ENCODE results near the gene ADORA2B.
"Not testable (repeated sequence)": the region's sequence is repeated elsewhere in the genome, so short reads cannot be mapped to it uniquely, and the experiment has no call there.

Gene ADORA2B

GRCh38 chr17:15944759-15945526 lies at the start of gene ADORA2B:
Gene ADORA2B, plus strand, starts transcription at chr17:15945130. Its CDS starts 119 bp downstream, at chr17:15945249.
- DNase-seq (ENCODE audit: low read depth), result peak; percentile 39

GRCh38 chr17:15896277-15896676 lies 48.7 kb upstream of the ADORA2B start:
- no peak for DNase-seq (ENCODE audit: low read depth)

- no peak for DNase-seq (ENCODE audit: low read depth)
These were observed 48.1 kb upstream of the ADORA2B start for GRCh38 chr17:15896834-15897233.

- DNase-seq (ENCODE audit: low read depth), result not testable (repeated sequence)
These were observed 45.3 kb upstream of the ADORA2B start for GRCh38 chr17:15899596-15899995.

GRCh38 chr17:15900871-15901270 lies 44.1 kb upstream of the ADORA2B start:
- DNase-seq (ENCODE audit: low read depth), result no peak

GRCh38 chr17:15905236-15905635 lies 39.7 kb upstream of the ADORA2B start:
- not testable (repeated sequence) for DNase-seq (ENCODE audit: low read depth)

- DNase-seq (ENCODE audit: low read depth), result no peak
These were observed 37.6 kb upstream of the ADORA2B start for GRCh38 chr17:15907290-15907689.

GRCh38 chr17:15908378-15908777 lies 36.6 kb upstream of the ADORA2B start:
- no peak for DNase-seq (ENCODE audit: low read depth)

- no peak for DNase-seq (ENCODE audit: low read depth)
These were observed 35.4 kb upstream of the ADORA2B start for GRCh38 chr17:15909481-15909991.

- no peak for DNase-seq (ENCODE audit: low read depth)
These were observed 34.1 kb upstream of the ADORA2B start for GRCh38 chr17:15910791-15911190.

GRCh38 chr17:15911701-15912100 lies 33.2 kb upstream of the ADORA2B start:
- DNase-seq (ENCODE audit: low read depth), result not testable (repeated sequence)

- DNase-seq (ENCODE audit: low read depth), result no peak
These were observed 32.4 kb upstream of the ADORA2B start for GRCh38 chr17:15912416-15912955.

- no peak for DNase-seq (ENCODE audit: low read depth)
These were observed 31.1 kb upstream of the ADORA2B start for GRCh38 chr17:15913826-15914225.

- DNase-seq (ENCODE audit: low read depth), result no peak
These were observed 30.3 kb upstream of the ADORA2B start for GRCh38 chr17:15914400-15915170.

- no peak for DNase-seq (ENCODE audit: low read depth)
These were observed 29.0 kb upstream of the ADORA2B start for GRCh38 chr17:15915961-15916360.

GRCh38 chr17:15917021-15917437 lies 27.9 kb upstream of the ADORA2B start:
- DNase-seq (ENCODE audit: low read depth), result no peak

- DNase-seq (ENCODE audit: low read depth), result no peak
These were observed 27.4 kb upstream of the ADORA2B start for GRCh38 chr17:15917438-15918027.

- no peak for DNase-seq (ENCODE audit: low read depth)
These were observed 26.7 kb upstream of the ADORA2B start for GRCh38 chr17:15918261-15918660.

GRCh38 chr17:15918661-15919259 lies 26.2 kb upstream of the ADORA2B start:
- DNase-seq (ENCODE audit: low read depth), result no peak

GRCh38 chr17:15919466-15919865 lies 25.5 kb upstream of the ADORA2B start:
- DNase-seq (ENCODE audit: low read depth), result no peak

GRCh38 chr17:15920758-15921239 lies 24.1 kb upstream of the ADORA2B start:
- DNase-seq (ENCODE audit: low read depth), result no peak

GRCh38 chr17:15921640-15922039 lies 23.3 kb upstream of the ADORA2B start:
- DNase-seq (ENCODE audit: low read depth), result no peak
